HCT116 (cell line): ENCODE results near the gene UVSSA.

Experiments
- CBX3 ChIP-seq: IDR thresholded peaks from 2 replicates; pipeline ENCODE4 v1.6.1; 2012; ENCODE audit warnings: low read depth
- CTCF ChIP-seq, 3 experiments: fragments of 200-600 bp in 1 of 3; sonication (generic) in 1 of 3; IDR thresholded peaks in 2 of 3; conservative IDR thresholded peaks in 1 of 3; 2 replicates each; pipeline ENCODE4 v1.5.1; 2012 to 2017; ENCODE audit warnings: low read depth in 2 of 3, low read length in 2 of 3, antibody characterized with exemption in 1 of 3, borderline replicate concordance in 1 of 3, control low read depth in 1 of 3, mild to moderate bottlenecking in 1 of 3, mixed read lengths in 1 of 3, mixed run types in 1 of 3, moderate library complexity in 1 of 3; ENCODE audit not compliant: insufficient read depth in 1 of 3
- EZH2 ChIP-seq: fragments of 200-600 bp; sonication (generic); IDR thresholded peaks from 2 replicates; pipeline ENCODE4 v1.6.1; 2017; ENCODE audit warnings: antibody characterized with exemption, mixed run types
- EZH2phosphoT487 ChIP-seq: fragments of 200-600 bp; IDR thresholded peaks from 2 replicates; pipeline ENCODE4 v1.6.1; 2018; ENCODE audit warnings: antibody characterized with exemption, borderline replicate concordance
- JUND ChIP-seq: IDR thresholded peaks from 2 replicates; pipeline ENCODE4 v1.6.1; 2012
- POLR2A ChIP-seq: IDR thresholded peaks from 2 replicates; pipeline ENCODE4 v1.7.0; 2011; ENCODE audit warnings: borderline replicate concordance; ENCODE audit not compliant: insufficient read depth, insufficient read length; ENCODE audit errors: extremely low read depth
- POLR2AphosphoS5 ChIP-seq: IDR thresholded peaks from 2 replicates; pipeline ENCODE4 v1.6.1; 2011; ENCODE audit warnings: mild to moderate bottlenecking, low read depth, low read length, moderate library complexity
- SP1 ChIP-seq: IDR thresholded peaks from 2 replicates; pipeline ENCODE4 v1.6.1; 2012; ENCODE audit warnings: low read depth
- YY1 ChIP-seq: IDR thresholded peaks from 2 replicates; pipeline ENCODE4 v1.6.1; 2011; ENCODE audit warnings: low read length, low read depth, moderate library complexity, mild to moderate bottlenecking; ENCODE audit not compliant: insufficient replicate concordance; ENCODE audit errors: extremely low read depth
- TF ChIP-seq, protein P1 (sequence below): IDR thresholded peaks from 2 replicates; pipeline ENCODE4 v1.6.1; 2012; ENCODE audit warnings: low read depth

GRCh38 chr4:1318488-1319213 is 28.4 kb upstream of the UVSSA start:
- no peak for TF ChIP-seq EZH2phosphoT487
- no peak for TF ChIP-seq POLR2A
- TF ChIP-seq CTCF (IDR thresholded peaks at IDR 0.05 in 2 of 3, conservative IDR thresholded peaks at IDR 0.05 in 1 of 3; ENCODE audit: borderline replicate concordance in 1 of 3, insufficient read depth in 1 of 3, low read depth in 2 of 3, low read length in 2 of 3) = peak; percentile 26 to 78 (median 61); a peak in 5 of 6 replicates
- TF ChIP-seq JUND = no peak
- no peak for TF ChIP-seq EZH2
- no peak for TF ChIP-seq CBX3
- no peak for TF ChIP-seq SP1
- TF ChIP-seq YY1 = no peak
- no peak for TF ChIP-seq POLR2AphosphoS5
- TF ChIP-seq, protein P1, sequence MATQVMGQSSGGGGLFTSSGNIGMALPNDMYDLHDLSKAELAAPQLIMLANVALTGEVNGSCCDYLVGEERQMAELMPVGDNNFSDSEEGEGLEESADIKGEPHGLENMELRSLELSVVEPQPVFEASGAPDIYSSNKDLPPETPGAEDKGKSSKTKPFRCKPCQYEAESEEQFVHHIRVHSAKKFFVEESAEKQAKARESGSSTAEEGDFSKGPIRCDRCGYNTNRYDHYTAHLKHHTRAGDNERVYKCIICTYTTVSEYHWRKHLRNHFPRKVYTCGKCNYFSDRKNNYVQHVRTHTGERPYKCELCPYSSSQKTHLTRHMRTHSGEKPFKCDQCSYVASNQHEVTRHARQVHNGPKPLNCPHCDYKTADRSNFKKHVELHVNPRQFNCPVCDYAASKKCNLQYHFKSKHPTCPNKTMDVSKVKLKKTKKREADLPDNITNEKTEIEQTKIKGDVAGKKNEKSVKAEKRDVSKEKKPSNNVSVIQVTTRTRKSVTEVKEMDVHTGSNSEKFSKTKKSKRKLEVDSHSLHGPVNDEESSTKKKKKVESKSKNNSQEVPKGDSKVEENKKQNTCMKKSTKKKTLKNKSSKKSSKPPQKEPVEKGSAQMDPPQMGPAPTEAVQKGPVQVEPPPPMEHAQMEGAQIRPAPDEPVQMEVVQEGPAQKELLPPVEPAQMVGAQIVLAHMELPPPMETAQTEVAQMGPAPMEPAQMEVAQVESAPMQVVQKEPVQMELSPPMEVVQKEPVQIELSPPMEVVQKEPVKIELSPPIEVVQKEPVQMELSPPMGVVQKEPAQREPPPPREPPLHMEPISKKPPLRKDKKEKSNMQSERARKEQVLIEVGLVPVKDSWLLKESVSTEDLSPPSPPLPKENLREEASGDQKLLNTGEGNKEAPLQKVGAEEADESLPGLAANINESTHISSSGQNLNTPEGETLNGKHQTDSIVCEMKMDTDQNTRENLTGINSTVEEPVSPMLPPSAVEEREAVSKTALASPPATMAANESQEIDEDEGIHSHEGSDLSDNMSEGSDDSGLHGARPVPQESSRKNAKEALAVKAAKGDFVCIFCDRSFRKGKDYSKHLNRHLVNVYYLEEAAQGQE = no peak
